Measurements from ENCODE around the gene HDGFL2. TPM values are rescaled to one million over a fixed set of nuclear protein-coding genes. Genes with fewer than 3 reads are reported as not detected.
A peak's percentile ranks its signal among the peaks of the same experiment; 100 is the strongest.

HDGFL2 gene
- total and polyA plus RNA-seq, 8 donors: 30.9 to 87.4 (median 73.1) TPM

- H3K36me3 ChIP-seq: peaks cover 0 to 29% of the 10 kb centered on the region in 2 donors
- no peaks in the 10 kb centered on the region for H3K9me3 ChIP-seq
- TF ChIP-seq CTCF (IDR thresholded peaks at IDR 0.05): no peak
- H3K4me3 ChIP-seq: peak overlapping the region; percentile 57 to 62
- DNase-seq (peak in 3 of 4 donors; percentile 63 to 82 (median 67)), ATAC-seq (peak; percentile 52)
- no peaks in the 10 kb centered on the region for H3K27me3 ChIP-seq
- peak overlapping the region; percentile 85 to 88 for H3K27ac ChIP-seq
- intact Hi-C loops (cut with DNase I): no loop called here
- peaks cover 7 to 21% of the 10 kb centered on the region in 2 donors for H3K4me1 ChIP-seq
Measured at GRCh38 chr19:4456843-4457653, 15.0 kb upstream of the HDGFL2 start.

GRCh38 chr19:4457654-4458395 lies 14.3 kb upstream of the HDGFL2 start, which contains the start of gene UBXN6:
TSS of gene UBXN6 (minus strand) at chr19:4457794. CDS start at chr19:4457697, 97 bp downstream.
- no peaks in the 10 kb centered on the region for H3K9me3 ChIP-seq
- peaks cover 0 to 21% of the 10 kb centered on the region in 2 donors for H3K36me3 ChIP-seq
- H3K27ac ChIP-seq: peak within 1 kb of the TSS; percentile 85 to 88
- ATAC-seq (peak; percentile 92), DNase-seq (peak; percentile 95 to 99 (median 98))
- peak within 1 kb of the TSS; percentile 57 to 62 for H3K4me3 ChIP-seq
- H3K27me3 ChIP-seq: no peaks in the 10 kb centered on the region
- intact Hi-C loops (cut with DNase I): no loop called here
- H3K4me1 ChIP-seq: peaks cover 7 to 21% of the 10 kb centered on the region in 2 donors
- TF ChIP-seq CTCF (IDR thresholded peaks at IDR 0.05): peak in 1 of 2 donors; percentile 22

DNA sequence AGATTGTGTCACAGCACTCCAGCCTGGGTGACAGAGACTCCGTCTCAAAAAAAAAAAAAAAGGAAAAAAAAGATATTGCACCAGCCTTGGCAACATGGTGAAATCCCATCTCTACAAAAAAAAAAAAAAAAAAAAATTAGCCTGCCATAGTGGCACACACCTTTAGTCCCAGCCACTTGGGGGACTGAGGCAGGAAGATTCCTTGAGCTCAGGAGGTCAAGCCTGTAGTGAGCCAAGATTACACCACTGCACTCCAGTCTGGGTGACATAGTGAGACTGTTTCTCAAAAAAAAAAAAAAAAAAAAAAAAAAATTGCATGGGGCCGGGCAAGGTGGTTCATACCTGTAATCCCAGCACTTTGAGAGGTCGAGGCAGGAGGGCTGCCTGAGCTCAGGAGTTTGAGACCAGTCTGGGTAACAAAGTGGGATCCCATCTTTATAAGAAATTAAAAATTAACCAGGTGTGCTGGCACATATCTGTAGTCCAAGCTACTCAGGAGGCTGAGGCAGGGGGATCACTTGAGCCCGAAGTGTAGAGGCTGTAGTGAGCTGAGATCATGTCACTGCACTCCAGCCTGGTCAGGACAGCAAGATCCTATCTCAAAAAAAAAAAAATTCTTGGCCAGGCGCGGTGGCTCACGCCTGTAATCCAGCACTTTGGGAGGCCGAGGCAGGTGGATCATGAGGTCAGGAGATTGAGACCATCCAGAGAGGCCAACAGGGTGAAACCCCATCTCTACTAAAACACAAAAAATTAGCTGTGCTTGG lies 7.1 kb upstream of the HDGFL2 start:
- no peak for DNase-seq
- Histone ChIP-seq H3K36me3 (no peaks in the 10 kb centered on the region), H3K4me3 (no peak overlapping the region), H3K9me3 (no peaks in the 10 kb centered on the region), H3K4me1 (no peaks in the 10 kb centered on the region), H3K27me3 (no peaks in the 10 kb centered on the region), H3K27ac (no peak overlapping the region)
- no peak for TF ChIP-seq CTCF (IDR thresholded peaks at IDR 0.05)
- no peak for ATAC-seq
- intact Hi-C loops (cut with DNase I): no loop called here

- no peak for TF ChIP-seq CTCF (IDR thresholded peaks at IDR 0.05)
- H3K27ac ChIP-seq: no peak overlapping the region
- intact Hi-C loops (cut with DNase I): no loop called here
- no peaks in the 10 kb centered on the region for H3K9me3 ChIP-seq
- no peaks in the 10 kb centered on the region for H3K27me3 ChIP-seq
- no peak overlapping the region for H3K4me3 ChIP-seq
- H3K36me3 ChIP-seq: no peaks in the 10 kb centered on the region
- H3K4me1 ChIP-seq: peaks cover 0 to 4% of the 10 kb centered on the region in 2 donors
- no peak for ATAC-seq
- DNase-seq: no peak
Measured at GRCh38 chr19:4467835-4468234, 4.3 kb upstream of the HDGFL2 start.
